K562 (cell line): ENCODE measurements around the gene ZFPM1. TPM values are rescaled to one million over a fixed set of nuclear protein-coding genes. Genes with fewer than 3 reads are reported as not detected.
A peak's percentile ranks its signal among the peaks of the same experiment; 100 is the strongest.

ENCODE experiments used
- FOXA1 ChIP-seq: fragments of 450-650 bp; IDR thresholded peaks from 2 replicates; pipeline ENCODE4 v1.6.1; 2016; ENCODE audit warnings: mild to moderate bottlenecking, borderline replicate concordance
- GABPB2 ChIP-seq: fragments of 250-450 bp; sonication (Bioruptor Pico); conservative IDR thresholded peaks from 2 replicates; pipeline ENCODE4 v1.5.1; 2021; ENCODE audit warnings: mild to moderate bottlenecking
- KAT8 ChIP-seq: fragments of 450-650 bp; IDR thresholded peaks from 2 replicates; pipeline ENCODE4 v1.6.1; 2016; ENCODE audit warnings: low read depth, mild to moderate bottlenecking
- POLR2AphosphoS5 ChIP-seq: IDR thresholded peaks from 2 replicates; pipeline ENCODE4 v1.6.1; 2011; ENCODE audit warnings: mild to moderate bottlenecking, low read depth, low read length, moderate library complexity; ENCODE audit not compliant: control insufficient read depth, insufficient read depth
- PPARD ChIP-seq: fragments of 250-450 bp; sonication (Bioruptor Pico); IDR thresholded peaks from 2 replicates; pipeline ENCODE4 v1.8.0; 2022; ENCODE audit warnings: inconsistent platforms, mild to moderate bottlenecking, moderate library complexity
- RCOR1 ChIP-seq, 2 experiments: IDR thresholded peaks; 2 replicates each; pipeline ENCODE4 v1.6.1; 2012; ENCODE audit warnings: low read depth in 2 of 2, low read length in 2 of 2, borderline replicate concordance in 1 of 2, improper control_type of control experiment in 1 of 2
- SUPT5H ChIP-seq: fragments of 450-650 bp; IDR thresholded peaks from 2 replicates; pipeline ENCODE4 v1.6.1; 2016
- ZNF134 ChIP-seq: fragments of 250-450 bp; sonication (Bioruptor Pico); conservative IDR thresholded peaks from 2 replicates; pipeline ENCODE4 v1.4.0; 2020
- ZNF197 ChIP-seq: fragments of 200-800 bp; sonication (Bioruptor generic); IDR thresholded peaks from 2 replicates; pipeline ENCODE4 v1.6.1; 2016; ENCODE audit warnings: low read depth, missing genetic modification characterization, missing compliant biosample characterization
- polyA plus RNA-seq, 8 experiments: library from polyadenylated mRNA; depleted of rRNA in 4 of 8; stranded (reverse) in 5 of 8; unstranded in 3 of 8; fragments of >200 nt; fragmentation: Nextera tagmentation in 2 of 8; fragmentation: Illumina TruSeq in 1 of 8; extraction: Ambion mirVana in 2 of 8; extraction: Trizol in 1 of 8; gene quantifications; 2 replicates each; pipeline versions ENCODE4 v1.2.1 to v1.2.3, GENCODE V29; 2011 to 2014; ENCODE audit warnings: inconsistent platforms in 1 of 8, missing spikeins in 1 of 8
- total RNA-seq, 7 experiments: library from RNA; depleted of rRNA in 6 of 7; stranded (reverse); fragments of >200 nt in 6 of 7; fragmentation: Illumina TruSeq in 2 of 7; extraction: Trizol in 2 of 7; gene quantifications; 2 replicates each; pipeline versions ENCODE4 v1.2.1 to v1.2.3, GENCODE V29; 2011 to 2021; ENCODE audit warnings: low replicate concordance in 1 of 7
- TF ChIP-seq, protein P1 (sequence below): fragments of 150-350 bp; IDR thresholded peaks from 2 replicates; pipeline ENCODE4 v1.6.1; 2014; ENCODE audit warnings: low read depth, mild to moderate bottlenecking, low read length, borderline replicate concordance
- TF ChIP-seq, protein P2 (sequence below), 3 experiments: IDR thresholded peaks in 2 of 3; conservative IDR thresholded peaks in 1 of 3; 2 replicates each; pipeline ENCODE4 v1.5.1; 2011 to 2012; ENCODE audit warnings: low read length in 3 of 3, mild to moderate bottlenecking in 3 of 3, control low read depth in 2 of 3, improper control_type of control experiment in 1 of 3, inconsistent platforms in 1 of 3, low read depth in 1 of 3, mixed read lengths in 1 of 3, moderate library complexity in 1 of 3; ENCODE audit not compliant: insufficient read depth in 2 of 3
- TF ChIP-seq, protein P3 (sequence below): IDR thresholded peaks from 2 replicates; pipeline ENCODE4 v1.6.1; 2011; ENCODE audit not compliant: insufficient read length; ENCODE audit errors: extremely low read depth
- TF ChIP-seq, protein P4 (sequence below): sonication (generic); formaldehyde crosslinking; IDR thresholded peaks from 2 replicates; pipeline ENCODE4 v1.9.0; 2022; ENCODE audit warnings: mild to moderate bottlenecking, missing genetic modification reagents
- TF ChIP-seq, protein P5 (sequence below): fragments of 450-650 bp; formaldehyde crosslinking; IDR thresholded peaks from 2 replicates; pipeline ENCODE4 v1.4.0; 2022; ENCODE audit warnings: mild to moderate bottlenecking, moderate library complexity
- TF ChIP-seq, protein P6 (sequence below): fragments of 450-650 bp; formaldehyde crosslinking; IDR thresholded peaks from 2 replicates; pipeline ENCODE4 v1.4.0; 2022; ENCODE audit warnings: missing genetic modification characterization

ZFPM1 gene
- total and polyA plus RNA-seq, 9 of the 15 experiments (the other 6 are each of a cell fraction or from before 2014, with no cell fraction given): 0.03 to 35.9 (median 1.4) TPM

DNA sequence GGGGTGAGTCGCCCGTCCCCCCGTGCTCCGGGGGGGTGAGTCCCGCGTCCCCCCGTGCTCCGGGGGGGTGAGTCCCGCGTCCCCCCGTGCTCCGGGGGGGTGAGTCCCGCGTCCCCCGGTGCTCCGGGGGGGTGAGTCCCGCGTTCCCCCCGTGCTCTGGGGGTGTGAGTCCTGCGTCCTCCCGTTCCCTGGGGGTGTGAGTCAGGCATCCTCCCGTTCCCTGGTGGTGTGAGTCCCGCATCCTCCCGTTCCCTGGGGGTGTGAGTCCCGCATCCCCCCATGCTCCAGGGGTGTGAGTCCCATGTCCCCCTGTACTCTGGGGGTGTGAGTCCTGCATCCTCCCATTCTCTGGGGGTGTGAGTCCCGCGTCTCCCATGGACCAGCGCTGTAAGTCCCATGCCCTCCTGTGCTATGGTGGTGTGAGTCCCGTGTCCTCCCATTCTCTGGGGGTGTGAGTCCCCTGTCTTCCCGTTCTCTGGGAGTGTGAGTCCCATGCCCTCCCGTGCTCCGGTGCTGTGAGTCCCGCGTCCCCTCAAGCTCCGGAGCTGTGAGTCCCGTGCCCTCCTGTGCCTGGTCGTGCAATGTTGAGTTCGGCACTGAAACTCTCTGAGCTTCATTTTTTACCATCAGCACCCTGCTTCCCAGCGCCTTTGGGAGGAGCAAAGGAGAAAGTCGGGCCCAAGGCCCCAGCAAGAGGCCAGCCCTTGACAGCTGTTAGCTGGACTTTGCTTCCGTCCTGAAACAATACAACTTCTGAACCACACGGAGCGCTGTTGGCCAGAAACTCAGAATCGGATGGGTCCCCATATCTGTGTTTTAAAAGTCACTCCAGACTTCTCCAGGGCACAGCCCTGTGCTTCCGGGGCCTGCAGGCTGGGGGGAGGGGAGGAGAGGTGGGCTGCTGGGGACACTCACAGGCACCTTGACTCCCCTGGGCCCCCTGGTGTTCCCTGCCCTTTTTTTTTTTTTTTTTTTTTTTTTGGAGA is 105.7 kb downstream of the ZFPM1 start (continued):
- TF ChIP-seq, protein P1, sequence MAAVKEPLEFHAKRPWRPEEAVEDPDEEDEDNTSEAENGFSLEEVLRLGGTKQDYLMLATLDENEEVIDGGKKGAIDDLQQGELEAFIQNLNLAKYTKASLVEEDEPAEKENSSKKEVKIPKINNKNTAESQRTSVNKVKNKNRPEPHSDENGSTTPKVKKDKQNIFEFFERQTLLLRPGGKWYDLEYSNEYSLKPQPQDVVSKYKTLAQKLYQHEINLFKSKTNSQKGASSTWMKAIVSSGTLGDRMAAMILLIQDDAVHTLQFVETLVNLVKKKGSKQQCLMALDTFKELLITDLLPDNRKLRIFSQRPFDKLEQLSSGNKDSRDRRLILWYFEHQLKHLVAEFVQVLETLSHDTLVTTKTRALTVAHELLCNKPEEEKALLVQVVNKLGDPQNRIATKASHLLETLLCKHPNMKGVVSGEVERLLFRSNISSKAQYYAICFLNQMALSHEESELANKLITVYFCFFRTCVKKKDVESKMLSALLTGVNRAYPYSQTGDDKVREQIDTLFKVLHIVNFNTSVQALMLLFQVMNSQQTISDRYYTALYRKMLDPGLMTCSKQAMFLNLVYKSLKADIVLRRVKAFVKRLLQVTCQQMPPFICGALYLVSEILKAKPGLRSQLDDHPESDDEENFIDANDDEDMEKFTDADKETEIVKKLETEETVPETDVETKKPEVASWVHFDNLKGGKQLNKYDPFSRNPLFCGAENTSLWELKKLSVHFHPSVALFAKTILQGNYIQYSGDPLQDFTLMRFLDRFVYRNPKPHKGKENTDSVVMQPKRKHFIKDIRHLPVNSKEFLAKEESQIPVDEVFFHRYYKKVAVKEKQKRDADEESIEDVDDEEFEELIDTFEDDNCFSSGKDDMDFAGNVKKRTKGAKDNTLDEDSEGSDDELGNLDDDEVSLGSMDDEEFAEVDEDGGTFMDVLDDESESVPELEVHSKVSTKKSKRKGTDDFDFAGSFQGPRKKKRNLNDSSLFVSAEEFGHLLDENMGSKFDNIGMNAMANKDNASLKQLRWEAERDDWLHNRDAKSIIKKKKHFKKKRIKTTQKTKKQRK: no peak
- TF ChIP-seq, protein P2, sequence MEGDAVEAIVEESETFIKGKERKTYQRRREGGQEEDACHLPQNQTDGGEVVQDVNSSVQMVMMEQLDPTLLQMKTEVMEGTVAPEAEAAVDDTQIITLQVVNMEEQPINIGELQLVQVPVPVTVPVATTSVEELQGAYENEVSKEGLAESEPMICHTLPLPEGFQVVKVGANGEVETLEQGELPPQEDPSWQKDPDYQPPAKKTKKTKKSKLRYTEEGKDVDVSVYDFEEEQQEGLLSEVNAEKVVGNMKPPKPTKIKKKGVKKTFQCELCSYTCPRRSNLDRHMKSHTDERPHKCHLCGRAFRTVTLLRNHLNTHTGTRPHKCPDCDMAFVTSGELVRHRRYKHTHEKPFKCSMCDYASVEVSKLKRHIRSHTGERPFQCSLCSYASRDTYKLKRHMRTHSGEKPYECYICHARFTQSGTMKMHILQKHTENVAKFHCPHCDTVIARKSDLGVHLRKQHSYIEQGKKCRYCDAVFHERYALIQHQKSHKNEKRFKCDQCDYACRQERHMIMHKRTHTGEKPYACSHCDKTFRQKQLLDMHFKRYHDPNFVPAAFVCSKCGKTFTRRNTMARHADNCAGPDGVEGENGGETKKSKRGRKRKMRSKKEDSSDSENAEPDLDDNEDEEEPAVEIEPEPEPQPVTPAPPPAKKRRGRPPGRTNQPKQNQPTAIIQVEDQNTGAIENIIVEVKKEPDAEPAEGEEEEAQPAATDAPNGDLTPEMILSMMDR (IDR thresholded peaks at IDR 0.05 in 2 of 3, conservative IDR thresholded peaks at IDR 0.05 in 1 of 3; ENCODE audit: insufficient read depth in 2 of 3, low read depth in 1 of 3, low read length in 3 of 3): peak; percentile 76 to 87 (median 77)
- TF ChIP-seq SUPT5H: no peak
- peak; percentile 35; the same call in 1 of the 2 replicates for TF ChIP-seq POLR2AphosphoS5
- no peak for TF ChIP-seq GABPB2 (CRISPR knock-in tag)
- no peak for TF ChIP-seq FOXA1
- TF ChIP-seq, protein P3, sequence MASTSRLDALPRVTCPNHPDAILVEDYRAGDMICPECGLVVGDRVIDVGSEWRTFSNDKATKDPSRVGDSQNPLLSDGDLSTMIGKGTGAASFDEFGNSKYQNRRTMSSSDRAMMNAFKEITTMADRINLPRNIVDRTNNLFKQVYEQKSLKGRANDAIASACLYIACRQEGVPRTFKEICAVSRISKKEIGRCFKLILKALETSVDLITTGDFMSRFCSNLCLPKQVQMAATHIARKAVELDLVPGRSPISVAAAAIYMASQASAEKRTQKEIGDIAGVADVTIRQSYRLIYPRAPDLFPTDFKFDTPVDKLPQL: no peak
- no peak for TF ChIP-seq ZNF134 (CRISPR knock-in tag)
- peak in 1 of 2 experiments; percentile 53; a peak in 1 of 4 replicates for TF ChIP-seq RCOR1 (IDR thresholded peaks at IDR 0.05; ENCODE audit: borderline replicate concordance in 1 of 2, low read depth in 2 of 2, low read length in 2 of 2)
- TF ChIP-seq, protein P4, sequence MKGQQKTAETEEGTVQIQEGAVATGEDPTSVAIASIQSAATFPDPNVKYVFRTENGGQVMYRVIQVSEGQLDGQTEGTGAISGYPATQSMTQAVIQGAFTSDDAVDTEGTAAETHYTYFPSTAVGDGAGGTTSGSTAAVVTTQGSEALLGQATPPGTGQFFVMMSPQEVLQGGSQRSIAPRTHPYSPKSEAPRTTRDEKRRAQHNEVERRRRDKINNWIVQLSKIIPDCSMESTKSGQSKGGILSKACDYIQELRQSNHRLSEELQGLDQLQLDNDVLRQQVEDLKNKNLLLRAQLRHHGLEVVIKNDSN: no peak
- no peak for TF ChIP-seq ZNF197 (CRISPR knock-in tag)
- no peak for TF ChIP-seq PPARD (CRISPR knock-in tag)
- no peak for TF ChIP-seq KAT8
- TF ChIP-seq, protein P5, sequence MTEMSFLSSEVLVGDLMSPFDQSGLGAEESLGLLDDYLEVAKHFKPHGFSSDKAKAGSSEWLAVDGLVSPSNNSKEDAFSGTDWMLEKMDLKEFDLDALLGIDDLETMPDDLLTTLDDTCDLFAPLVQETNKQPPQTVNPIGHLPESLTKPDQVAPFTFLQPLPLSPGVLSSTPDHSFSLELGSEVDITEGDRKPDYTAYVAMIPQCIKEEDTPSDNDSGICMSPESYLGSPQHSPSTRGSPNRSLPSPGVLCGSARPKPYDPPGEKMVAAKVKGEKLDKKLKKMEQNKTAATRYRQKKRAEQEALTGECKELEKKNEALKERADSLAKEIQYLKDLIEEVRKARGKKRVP (CRISPR knock-in tag): no peak
- TF ChIP-seq, protein P6, sequence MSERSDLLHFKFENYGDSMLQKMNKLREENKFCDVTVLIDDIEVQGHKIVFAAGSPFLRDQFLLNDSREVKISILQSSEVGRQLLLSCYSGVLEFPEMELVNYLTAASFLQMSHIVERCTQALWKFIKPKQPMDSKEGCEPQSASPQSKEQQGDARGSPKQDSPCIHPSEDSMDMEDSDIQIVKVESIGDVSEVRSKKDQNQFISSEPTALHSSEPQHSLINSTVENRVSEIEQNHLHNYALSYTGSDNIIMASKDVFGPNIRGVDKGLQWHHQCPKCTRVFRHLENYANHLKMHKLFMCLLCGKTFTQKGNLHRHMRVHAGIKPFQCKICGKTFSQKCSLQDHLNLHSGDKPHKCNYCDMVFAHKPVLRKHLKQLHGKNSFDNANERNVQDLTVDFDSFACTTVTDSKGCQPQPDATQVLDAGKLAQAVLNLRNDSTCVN (CRISPR knock-in tag): no peak
